G401 (cell line): ENCODE results near the gene ZNF770. TPM values are rescaled to one million over a fixed set of nuclear protein-coding genes. Genes with fewer than 3 reads are reported as not detected.
A peak's percentile ranks its signal among the peaks of the same experiment; 100 is the strongest.

Experiments used
- DNase-seq: peaks from one replicate; pipeline ENCODE4 v3.0.0-alpha.2; 2015; ENCODE audit warnings: low spot score
- in situ Hi-C: cut with HindIII; loops from 2 replicates; pipeline ENCODE4 v1.10.0; 2016; ENCODE audit warnings: low sequenced_read_pairs, mixed read lengths
- total RNA-seq: library from RNA; depleted of rRNA; stranded (reverse); fragments of >200 nt; shearing (Covaris generic); gene quantifications from 2 replicates; pipeline ENCODE4 v1.2.3, GENCODE V29; 2014; rRNA removed

Gene ZNF770
- total RNA-seq: 55.4 and 97.1 TPM in 2 replicates

DNA sequence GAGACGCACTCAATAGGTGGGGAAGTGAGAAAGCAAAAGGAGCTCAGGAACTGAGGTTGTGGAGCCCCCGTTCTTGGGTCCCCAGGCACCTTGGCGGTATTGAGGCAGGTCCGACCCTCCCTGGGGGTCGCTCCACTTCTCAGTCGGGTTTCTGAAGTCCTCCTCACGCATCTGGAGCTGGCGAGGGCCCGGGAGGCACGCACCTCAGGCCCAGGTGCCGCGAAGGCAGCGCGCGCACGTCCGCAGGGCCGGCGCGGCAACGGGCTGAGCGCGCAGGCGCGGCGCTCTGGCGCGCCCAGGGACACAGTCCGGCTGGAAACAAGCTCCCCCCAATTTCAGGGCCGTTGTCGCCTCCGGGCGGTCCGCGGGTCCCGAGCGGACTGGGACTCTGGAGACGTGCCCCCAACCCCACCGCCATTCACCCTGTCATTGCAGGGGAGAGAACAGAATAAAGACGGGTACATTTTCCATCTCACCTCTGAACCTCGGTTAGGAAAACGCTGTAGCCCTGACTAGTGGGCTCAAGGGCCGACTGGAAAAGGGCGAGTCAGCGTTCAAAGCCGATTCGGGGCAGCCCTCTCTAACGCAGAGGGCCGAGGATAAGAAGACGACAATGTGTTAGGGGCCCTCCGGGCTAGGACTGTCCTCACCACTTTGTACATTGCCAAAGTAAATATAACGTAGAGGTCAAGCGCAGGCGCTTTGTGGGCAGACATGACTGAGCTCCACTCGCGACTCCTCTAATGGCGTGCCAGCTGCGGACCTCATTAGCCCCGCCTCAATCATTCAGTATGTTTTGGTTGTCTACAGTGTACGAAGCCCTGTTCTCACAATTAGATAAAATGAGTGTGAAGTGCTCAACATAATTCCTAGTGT lies at the start of gene ZNF770:
Gene ZNF770, minus strand, starts transcription at position 261 of the 876 bp plus-strand sequence. CDS start 4,853 bp downstream, outside the sequence.
- in situ Hi-C loops: no loop called here
- DNase-seq: peak; percentile 80

DNA sequence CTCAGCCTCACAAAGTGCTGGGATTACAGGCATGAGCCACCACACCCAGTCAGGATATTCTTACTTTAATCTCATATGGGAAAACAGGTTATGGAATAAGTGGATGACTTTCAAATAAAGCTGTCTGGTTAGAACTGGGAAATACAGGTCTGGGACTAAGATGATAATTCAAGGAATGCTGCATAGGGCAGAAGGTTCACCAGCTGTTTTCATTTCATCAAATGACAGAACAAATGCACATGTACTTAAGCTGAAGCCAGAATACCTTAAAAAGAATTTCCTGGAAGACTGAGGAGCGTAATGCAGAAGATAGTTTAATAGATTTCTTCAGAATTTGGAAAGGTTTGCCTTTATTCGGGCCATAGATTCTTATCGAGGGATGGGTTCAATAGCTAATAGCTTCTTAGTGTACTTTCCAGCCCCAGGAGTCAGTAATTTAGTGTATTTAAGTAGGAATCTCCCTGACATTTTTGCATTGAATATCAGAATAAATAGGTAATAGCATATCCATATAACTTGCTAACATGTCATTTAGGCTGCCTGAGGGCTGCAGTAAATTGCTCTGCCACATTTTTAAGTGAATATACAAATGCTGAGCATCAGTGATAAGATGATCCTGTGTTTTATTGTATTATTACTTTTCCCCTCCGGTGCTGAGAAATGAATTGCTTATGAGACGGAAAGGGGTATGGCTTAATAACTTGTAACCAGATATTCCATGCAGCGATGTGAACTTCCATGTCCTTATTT lies 40.3 kb upstream of the ZNF770 start:
- DNase-seq: no peak
- in situ Hi-C loops: no loop called here

DNA sequence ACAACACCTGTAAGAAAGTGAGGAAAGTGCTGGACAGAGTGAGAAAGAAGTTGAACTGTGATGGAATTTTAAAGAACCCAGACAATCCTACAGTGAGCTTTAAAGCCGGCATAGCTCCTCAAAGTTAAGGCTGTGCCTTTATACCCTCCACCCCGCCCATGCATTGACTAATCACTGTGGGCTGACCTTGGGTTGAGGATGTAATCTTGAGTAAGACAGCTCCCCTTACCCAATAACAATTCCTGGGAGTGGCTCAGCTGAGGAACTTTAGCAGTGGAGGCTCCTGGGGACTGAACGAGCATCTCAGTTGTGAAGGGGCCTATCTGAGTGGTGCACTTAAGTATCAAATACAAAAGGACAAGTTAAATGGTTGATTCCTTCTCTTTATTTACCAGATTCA lies 35.7 kb upstream of the ZNF770 start:
- DNase-seq: no peak
- in situ Hi-C loops: no loop called here

GRCh38 chr15:35020974-35021373 lies 32.9 kb upstream of the ZNF770 start:
- in situ Hi-C loops: no loop called here
- DNase-seq: no peak

DNA sequence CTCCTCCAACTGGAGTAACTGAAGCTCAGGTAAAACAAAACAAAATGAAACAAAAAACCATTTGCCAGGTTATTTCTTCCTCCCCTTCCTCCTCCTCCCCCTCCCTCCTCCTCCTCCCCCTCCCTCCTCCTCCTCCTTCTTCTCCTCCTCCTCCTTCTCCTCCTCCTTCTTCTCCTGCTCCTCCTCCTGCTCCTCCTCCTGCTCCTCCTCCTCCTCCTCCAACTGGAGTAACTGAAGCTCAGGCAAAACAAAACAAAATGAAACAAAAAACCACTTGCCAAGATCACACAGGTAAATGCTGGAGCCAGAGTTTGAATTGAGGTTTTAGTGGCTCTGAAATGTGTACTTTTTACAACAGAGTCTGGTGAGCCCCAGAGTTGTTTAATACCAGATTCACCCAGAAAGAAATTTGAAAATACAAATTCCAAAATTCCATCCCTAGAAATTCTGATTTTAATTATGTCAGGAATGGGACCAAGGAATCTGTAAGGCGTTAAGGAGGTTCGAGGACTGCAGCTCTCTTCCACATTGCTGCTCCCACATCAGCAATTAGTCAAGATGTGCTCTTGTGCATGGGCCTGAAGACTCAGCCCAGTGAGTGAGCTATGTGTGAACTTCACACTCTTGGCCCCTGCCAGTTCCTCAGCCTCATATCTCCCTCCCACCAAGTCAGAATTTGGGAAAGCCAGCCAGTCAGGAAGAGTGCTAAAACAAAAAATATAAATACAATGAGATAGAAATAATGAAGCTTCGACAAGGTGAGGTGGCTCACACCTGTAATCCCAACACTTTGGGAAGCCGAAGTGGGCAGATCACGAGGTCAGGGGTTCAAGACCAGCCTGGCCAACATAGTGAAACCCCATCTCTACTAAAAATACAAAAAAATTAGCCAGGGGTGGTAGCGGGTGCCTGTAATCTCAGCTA lies 31.6 kb upstream of the ZNF770 start:
- DNase-seq: no peak
- in situ Hi-C loops: no loop called here

DNA sequence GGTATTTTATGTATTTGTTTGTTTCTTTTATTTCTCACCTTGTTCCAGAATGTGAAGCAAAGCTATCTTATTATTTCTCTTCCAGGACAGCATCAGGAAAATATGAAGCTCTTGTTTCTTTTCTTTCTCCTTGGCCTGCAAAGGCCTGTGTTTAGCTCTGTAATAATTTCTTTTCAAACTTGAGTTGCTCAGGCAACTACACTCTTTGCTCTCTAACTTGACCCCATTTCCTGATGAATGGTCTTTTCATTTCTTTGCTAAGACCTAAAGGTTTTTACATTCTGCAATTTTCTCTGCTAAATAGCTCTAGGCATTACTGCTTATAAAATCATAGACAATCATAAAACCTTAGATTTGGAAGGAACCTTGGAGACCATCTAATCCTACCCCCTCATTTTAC lies 26.2 kb upstream of the ZNF770 start:
- no peak for DNase-seq
- in situ Hi-C loops: no loop called here

DNA sequence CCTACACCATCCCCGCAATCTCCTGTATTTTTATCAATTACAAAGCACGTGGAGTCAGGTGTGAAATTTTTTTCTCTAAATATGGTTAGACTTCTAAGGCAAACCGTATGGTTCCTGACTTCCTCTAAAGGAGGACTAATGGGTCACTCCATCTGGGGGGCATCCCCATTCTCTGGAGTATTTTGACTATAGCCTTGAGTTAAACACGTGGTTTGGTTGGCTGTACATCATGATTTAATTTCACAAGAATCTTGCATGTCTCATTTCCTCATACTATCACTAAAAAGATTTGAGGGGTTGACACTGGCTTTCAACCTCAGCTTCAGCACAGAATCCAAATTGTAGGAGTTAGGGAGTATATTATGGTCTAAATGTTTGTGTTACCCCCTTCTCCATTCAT lies 25.3 kb upstream of the ZNF770 start:
- in situ Hi-C loops: no loop called here

DNA sequence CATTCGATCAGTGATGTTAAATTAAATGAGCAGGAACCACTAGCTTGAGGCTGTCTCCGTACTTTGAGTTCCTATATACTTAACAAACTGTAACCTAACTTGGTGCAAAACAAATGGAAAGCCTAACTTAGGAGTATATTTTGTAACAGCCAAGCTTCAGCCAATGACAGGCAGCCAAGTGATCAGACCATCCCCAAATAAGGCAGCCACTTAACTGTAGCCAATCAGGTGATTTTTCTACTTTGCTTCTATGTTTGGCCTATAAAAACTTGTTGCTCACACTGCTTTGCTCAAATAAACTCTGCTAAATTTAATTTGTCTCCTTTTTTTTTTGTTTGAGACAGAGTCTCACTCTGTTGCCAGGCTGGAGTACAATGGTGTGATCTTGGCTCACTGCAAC lies 19.3 kb upstream of the ZNF770 start:
- no peak for DNase-seq
- in situ Hi-C loops: no loop called here

More for the DNA sequence above, 25.3 kb upstream of the ZNF770 start:
- DNase-seq: no peak

GRCh38 chr15:35005933-35006332 lies 17.8 kb upstream of the ZNF770 start:
- in situ Hi-C loops: no loop called here
- DNase-seq: no peak

DNA sequence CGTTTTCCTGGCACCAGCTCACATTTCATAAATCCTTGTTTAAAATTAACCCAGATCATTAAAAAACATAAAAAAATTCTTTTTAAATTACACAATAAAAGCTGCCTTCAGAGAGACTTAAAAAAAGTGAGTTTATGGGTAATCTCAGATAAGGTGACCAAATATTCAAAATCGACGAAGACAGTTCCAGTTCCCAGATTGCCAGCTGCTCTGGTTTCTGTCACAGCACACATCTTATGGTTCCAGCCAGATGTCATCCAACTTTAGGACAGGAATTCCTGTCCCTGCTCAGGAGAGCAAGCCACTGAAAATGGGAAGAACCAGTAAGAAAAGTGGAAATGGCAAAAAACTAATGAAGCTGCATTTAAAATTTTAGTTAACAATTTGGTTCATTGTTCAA lies 15.8 kb upstream of the ZNF770 start:
- no peak for DNase-seq
- in situ Hi-C loops: no loop called here

GRCh38 chr15:35000511-35000910 lies 12.4 kb upstream of the ZNF770 start:
- in situ Hi-C loops: no loop called here
- DNase-seq: no peak

DNA sequence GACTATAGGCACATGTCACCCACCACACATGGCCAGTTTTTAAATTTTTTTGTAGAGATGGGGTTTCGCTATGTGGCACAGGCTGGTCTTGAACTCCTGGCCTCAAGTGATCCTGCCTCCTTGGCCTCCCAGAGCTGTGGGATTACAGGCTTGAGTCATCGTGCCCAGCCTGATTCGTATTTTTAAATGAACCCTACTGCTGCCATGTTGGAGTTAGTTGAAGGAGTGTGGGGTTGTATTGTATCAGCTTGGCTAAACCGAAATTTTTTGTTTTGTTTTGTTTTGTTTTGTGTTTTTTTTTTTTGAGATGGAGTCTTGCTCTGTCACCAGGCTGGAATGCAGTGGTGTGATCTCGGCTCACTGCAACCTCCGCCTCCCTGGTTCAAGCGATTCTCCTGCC lies 11.8 kb upstream of the ZNF770 start:
- in situ Hi-C loops: no loop called here
- DNase-seq: no peak

GRCh38 chr15:34994925-34995324 lies 6.8 kb upstream of the ZNF770 start:
- DNase-seq: no peak
- in situ Hi-C loops: no loop called here

DNA sequence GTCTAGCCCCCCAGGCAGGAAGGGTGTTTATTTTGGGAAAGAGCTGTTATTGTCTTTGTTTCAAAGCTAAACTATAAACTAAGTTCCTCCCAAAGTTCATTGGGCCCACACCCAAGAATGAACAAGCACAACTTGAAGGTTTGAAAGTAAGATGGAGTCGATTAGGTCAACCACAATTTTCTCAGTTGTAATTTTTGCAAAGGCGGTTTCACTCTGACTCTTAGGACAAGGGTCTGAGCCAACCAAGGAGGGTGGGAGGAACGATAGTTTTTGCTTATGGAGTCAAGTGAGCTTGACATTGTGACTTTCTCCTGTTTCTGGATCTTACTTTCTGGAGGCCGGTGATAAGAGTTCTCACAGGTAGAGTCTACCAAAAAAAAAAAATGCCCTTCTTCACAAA lies 5.8 kb upstream of the ZNF770 start:
- in situ Hi-C loops: no loop called here
- no peak for DNase-seq

DNA sequence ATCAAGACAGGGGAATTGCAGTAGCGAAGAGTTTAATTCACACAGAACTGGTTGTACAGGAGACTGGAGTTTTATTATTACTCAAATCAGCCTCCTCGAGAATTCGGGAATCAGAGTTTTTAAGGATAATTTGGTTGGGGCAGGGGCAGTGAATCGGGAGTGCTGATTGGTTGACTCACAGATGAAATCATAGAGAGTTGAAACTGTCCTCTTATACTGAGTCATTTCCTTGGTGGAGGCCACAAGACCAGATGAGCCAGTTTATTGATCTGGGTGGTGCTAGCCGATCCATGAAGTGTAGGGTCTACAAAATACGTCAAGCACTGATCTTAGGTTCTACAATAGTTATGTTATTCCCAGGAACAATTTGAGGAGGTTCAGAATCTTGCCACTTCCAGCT lies 5.3 kb upstream of the ZNF770 start:
- DNase-seq: no peak
- in situ Hi-C loops: no loop called here

DNA sequence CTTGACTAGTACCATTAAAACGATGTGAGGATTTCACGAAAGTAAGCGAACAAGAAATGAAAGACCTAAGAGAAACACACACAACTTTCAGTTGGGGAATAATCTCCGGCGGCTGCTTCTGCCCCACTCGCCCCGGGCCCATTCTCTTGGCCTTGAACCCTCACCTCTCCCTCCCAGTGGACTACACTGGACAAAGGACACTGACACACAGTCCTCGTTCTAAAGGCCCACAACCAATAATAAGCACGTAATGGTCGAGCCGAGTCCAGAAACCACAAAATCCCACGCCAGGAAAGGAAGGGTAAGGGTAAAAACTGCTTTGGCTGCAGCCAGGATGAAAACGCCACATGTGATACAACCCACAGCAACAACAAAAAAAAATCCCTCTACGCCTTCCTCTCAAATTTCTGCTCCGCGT lies 469 bp downstream of the ZNF770 start:
- in situ Hi-C loops: no loop called here

DNA sequence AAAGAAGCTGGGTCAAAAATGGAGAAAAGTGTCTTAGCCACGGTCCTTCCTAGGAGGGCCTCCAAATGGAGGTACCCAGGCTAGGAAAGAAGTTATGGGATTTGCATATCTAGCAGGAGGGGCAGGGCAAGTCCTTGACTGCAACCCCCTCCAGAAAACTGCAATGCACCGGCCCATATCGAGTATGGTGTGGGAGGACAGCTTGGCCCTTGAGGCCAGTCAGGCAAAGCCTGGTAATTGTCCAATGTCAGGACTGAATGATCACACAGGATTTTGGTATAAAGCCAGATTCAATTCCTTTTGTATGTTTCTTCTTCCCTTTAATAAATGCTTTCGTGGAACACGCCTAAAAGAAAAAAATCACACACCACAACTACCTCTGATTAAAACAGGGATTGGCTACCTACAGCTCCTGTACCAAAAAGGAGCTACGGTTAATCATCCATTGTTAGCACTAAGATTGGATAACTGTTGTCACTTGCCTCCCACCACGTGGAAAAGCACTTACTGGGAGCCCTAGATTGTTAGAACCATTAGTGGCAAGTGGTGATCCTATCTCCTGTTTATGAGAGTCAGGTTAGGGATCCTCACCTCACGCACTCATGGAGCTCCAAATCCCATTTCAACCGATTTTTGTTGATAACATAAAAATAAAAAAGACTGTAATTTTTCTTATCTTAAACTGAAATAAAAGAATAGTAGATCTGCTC lies 1.2 kb downstream of the ZNF770 start:
- DNase-seq: peak; percentile 28
- in situ Hi-C loops: no loop called here

More for the DNA sequence above, 469 bp downstream of the ZNF770 start:
- DNase-seq: peak; percentile 25

- DNase-seq: no peak
- in situ Hi-C loops: no loop called here
These were observed 1.8 kb downstream of the ZNF770 start for GRCh38 chr15:34986326-34986725.
